ENCODE results near the gene SULT1A3.
"Not testable (repeated sequence)": the region's sequence is repeated elsewhere in the genome, so short reads cannot be mapped to it uniquely, and the experiment has no call there.

SULT1A3 gene

DNA sequence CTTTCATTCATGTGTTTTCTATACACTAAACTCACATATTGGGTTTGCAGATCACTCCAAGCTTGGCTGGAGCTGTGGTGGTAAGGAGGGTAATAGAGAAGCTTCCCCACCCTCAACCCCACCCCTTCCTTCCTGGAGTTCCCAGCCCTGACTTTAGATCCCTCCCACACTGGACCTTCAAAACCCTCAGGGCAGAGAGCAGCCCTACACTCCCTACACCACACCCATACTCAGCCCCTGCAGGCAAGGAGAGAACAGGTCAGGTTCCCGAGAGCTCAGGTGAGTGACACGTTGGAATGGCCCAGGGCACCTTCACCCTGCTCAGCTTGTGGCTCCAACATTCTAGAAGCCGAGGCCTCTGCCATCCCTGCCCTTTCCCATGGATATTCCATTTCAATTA is at the start of gene SULT1A3:
TSS of gene SULT1A3 (plus strand) at position 207 of the 400 bp plus-strand sequence. CDS start 1,474 bp downstream, outside the sequence.
- not testable (repeated sequence) for H3K4me3 ChIP-seq (ENCODE audit: low read depth, low read length)

- TF ChIP-seq, protein P1, sequence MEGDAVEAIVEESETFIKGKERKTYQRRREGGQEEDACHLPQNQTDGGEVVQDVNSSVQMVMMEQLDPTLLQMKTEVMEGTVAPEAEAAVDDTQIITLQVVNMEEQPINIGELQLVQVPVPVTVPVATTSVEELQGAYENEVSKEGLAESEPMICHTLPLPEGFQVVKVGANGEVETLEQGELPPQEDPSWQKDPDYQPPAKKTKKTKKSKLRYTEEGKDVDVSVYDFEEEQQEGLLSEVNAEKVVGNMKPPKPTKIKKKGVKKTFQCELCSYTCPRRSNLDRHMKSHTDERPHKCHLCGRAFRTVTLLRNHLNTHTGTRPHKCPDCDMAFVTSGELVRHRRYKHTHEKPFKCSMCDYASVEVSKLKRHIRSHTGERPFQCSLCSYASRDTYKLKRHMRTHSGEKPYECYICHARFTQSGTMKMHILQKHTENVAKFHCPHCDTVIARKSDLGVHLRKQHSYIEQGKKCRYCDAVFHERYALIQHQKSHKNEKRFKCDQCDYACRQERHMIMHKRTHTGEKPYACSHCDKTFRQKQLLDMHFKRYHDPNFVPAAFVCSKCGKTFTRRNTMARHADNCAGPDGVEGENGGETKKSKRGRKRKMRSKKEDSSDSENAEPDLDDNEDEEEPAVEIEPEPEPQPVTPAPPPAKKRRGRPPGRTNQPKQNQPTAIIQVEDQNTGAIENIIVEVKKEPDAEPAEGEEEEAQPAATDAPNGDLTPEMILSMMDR (IDR thresholded peaks at IDR 0.05; ENCODE audit: low read depth, low read length), result no peak
- no peak overlapping the region for H3K4me3 ChIP-seq (ENCODE audit: low read depth, low read length)
These were observed 48.0 kb upstream of the SULT1A3 start for GRCh38 chr16:30151091-30151490.

GRCh38 chr16:30152517-30152916 is 46.5 kb upstream of the SULT1A3 start:
- TF ChIP-seq, protein P1 (IDR thresholded peaks at IDR 0.05; ENCODE audit: low read depth, low read length), result no peak
- no peak overlapping the region for H3K4me3 ChIP-seq (ENCODE audit: low read depth, low read length)

GRCh38 chr16:30155188-30155587 is 43.9 kb upstream of the SULT1A3 start:
- TF ChIP-seq, protein P1 (IDR thresholded peaks at IDR 0.05; ENCODE audit: low read depth, low read length), result no peak

GRCh38 chr16:30157214-30157613 is 41.8 kb upstream of the SULT1A3 start:
- TF ChIP-seq, protein P1 (IDR thresholded peaks at IDR 0.05; ENCODE audit: low read depth, low read length), result no peak
- no peak overlapping the region for H3K4me3 ChIP-seq (ENCODE audit: low read depth, low read length)

More at GRCh38 chr16:30155188-30155587, 43.9 kb upstream of the SULT1A3 start:
- no peak overlapping the region for H3K4me3 ChIP-seq (ENCODE audit: low read depth, low read length)

GRCh38 chr16:30163538-30163937 is 35.5 kb upstream of the SULT1A3 start:
- no peak overlapping the region for H3K4me3 ChIP-seq (ENCODE audit: low read depth, low read length)
- TF ChIP-seq, protein P1 (IDR thresholded peaks at IDR 0.05; ENCODE audit: low read depth, low read length), result no peak

DNA sequence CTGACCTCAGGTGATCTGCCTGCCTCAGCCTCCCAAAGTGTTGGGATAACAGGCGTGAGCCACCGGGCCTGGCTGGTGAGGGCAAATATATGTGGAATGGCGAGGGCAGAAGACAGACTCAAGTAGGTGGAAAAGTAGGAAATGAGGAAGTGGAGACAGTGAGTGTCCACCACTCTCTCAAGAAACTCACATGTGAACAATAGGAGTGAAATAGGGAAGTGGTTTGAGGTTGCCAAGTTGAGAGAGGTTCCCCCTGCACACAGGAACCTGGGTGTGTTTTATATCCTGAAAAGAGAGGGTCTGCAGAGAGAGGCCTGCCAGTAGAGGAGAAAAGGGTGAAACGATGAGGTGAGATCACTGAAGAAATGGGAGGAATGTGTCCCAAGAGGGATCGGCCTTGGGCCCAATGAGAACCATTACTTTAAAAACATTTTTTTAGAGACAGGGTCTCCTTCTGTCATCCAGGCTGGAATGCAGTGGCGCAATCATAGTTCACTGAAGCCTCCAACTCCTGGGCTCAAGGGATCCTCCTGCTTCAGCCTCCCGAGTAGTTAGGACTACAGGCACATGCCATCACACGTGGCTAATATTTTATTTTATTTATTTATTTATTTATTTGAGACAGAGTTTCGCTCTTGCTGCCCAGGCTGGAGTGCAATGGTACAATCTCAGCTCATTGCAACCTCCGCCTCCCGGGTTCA is 32.7 kb upstream of the SULT1A3 start:
- H3K4me3 ChIP-seq (ENCODE audit: low read depth, low read length), result no peak overlapping the region
- TF ChIP-seq, protein P1 (IDR thresholded peaks at IDR 0.05; ENCODE audit: low read depth, low read length), result no peak

GRCh38 chr16:30168746-30169145 is 30.3 kb upstream of the SULT1A3 start:
- not testable (repeated sequence) for H3K4me3 ChIP-seq (ENCODE audit: low read depth, low read length)

- not testable (repeated sequence) for H3K4me3 ChIP-seq (ENCODE audit: low read depth, low read length)
These were observed 29.6 kb upstream of the SULT1A3 start for GRCh38 chr16:30169416-30169815.

DNA sequence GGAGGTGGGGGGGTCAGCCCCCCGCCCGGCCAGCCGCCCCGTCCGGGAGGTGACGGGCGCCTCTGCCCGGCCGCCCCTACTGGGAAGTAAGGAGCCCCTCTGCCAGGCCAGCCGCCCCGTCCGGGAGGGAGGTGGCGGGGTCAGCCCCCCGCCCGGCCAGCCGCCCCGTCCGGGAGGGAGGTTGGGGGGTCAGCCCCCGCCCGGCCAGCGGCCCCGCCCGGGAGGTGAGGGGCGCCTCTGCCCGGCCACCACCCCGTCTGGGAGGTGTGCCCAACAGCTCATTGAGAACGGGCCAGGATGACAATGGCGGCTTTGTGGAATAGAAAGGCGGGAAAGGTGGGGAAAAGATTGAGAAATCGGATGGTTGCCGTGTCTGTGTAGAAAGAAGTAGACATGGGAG is 28.9 kb upstream of the SULT1A3 start:
- H3K4me3 ChIP-seq (ENCODE audit: low read depth, low read length), result not testable (repeated sequence)

All from WI38 (cell line).